ENCODE results near the gene ABCB9. TPM values are rescaled to one million over a fixed set of nuclear protein-coding genes. Genes with fewer than 3 reads are reported as not detected.

ABCB9 gene
- total and polyA plus RNA-seq, 2 of the 8 experiments (the other 6 are each of a cell fraction or from before 2014, with no cell fraction given), result 3.8 to 8.0 TPM

DNA sequence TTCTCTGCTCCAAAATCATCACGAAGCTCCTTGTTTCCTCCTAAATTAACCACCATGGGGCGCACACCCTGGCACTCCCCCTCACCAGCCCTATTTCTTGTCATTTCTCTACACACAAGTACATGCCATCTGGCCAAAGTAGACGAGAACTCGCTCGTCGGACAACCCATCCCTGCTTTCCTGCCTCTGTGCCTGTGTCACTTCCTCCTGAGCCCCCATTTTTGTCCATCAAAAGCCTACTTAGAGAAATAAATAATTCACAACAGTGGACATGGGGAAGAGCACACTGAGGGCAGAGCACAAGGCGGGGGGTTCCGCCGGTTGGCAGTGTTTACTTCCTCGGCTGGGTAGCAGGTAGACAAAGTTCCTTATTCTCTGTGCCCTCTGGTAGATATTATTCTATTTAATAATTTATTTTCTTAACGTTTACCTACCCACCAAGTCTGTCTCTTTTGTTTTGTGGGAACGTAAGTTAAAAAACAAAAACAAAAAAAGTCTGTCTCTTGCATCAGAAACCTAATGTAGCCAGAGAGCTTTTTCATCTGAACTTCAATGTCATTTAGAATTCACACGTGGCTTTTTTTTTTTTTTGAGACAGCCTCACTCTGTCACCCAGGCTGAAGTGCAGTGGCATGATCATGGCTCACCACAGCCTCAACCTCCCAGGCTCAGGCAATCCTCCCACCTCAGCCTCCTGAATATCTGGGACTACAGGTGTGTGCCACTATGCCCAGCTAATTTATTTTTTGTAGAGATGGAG, 76.3 kb downstream of the ABCB9 start (continued):
- TF ChIP-seq CREB1 (IDR thresholded peaks at IDR 0.05), result no peak
- TF ChIP-seq, protein P1, sequence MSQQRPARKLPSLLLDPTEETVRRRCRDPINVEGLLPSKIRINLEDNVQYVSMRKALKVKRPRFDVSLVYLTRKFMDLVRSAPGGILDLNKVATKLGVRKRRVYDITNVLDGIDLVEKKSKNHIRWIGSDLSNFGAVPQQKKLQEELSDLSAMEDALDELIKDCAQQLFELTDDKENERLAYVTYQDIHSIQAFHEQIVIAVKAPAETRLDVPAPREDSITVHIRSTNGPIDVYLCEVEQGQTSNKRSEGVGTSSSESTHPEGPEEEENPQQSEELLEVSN (IDR thresholded peaks at IDR 0.05), result no peak

All from H1 (cell line).